ENCODE results near the gene C6orf89.

DNA sequence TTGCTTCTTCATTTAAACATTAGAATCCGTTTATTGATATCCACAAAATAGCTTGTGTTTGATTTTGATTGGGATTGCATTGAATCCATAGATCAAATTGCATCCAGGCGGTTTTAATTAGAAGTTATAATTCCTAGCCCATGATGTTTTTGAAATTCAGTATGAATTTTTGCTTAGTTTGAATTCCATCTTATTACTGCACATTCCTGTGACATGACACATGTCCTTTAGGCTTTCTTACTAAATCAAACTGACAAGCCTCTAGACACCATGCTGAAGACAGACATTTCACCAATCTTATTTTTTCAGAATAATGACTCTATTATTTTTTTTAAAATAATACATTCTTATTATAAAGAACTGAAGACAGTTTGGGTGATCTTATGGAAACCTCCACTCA is 47.4 kb downstream of the C6orf89 start:
- no peak for TF ChIP-seq CTCF (IDR thresholded peaks at IDR 0.05)
- TF ChIP-seq POLR2A (IDR thresholded peaks at IDR 0.05): no peak
